Thyroid gland (tissue), 4 donors: ENCODE results near the gene RYR2. TPM values are rescaled to one million over a fixed set of nuclear protein-coding genes. Genes with fewer than 3 reads are reported as not detected.

ENCODE experiments used
- DNase-seq, 2 donors: peaks; one replicate each; pipeline ENCODE4 v3.0.0-alpha.2; 2019
- H3K27ac ChIP-seq, 3 donors: fragments of 200-600 bp; sonication (generic); 1 replicate in 2 of 3; 2 replicates in 1 of 3; pipeline ENCODE4 v1.5.1; 2016 to 2019; ENCODE audit warnings: mild to moderate bottlenecking in 1 of 3, moderate library complexity in 1 of 3
- H3K27me3 ChIP-seq: fragments of 200-600 bp; sonication (generic); one replicate; pipeline ENCODE4 v1.5.1; 2019
- H3K36me3 ChIP-seq, 2 donors: fragments of 200-600 bp; sonication (generic); one replicate each; pipeline ENCODE4 v1.5.1; 2016 to 2019
- H3K4me1 ChIP-seq, 2 donors: fragments of 200-600 bp; sonication (generic); one replicate each; pipeline ENCODE4 v1.5.1; 2017 to 2019
- H3K4me3 ChIP-seq, 3 donors: fragments of 200-600 bp; sonication (generic); replicated peaks in 1 of 3; 1 replicate in 2 of 3; 2 replicates in 1 of 3; pipeline ENCODE4 v1.5.1; 2016; ENCODE audit warnings: mild to moderate bottlenecking in 1 of 3
- H3K9me3 ChIP-seq: fragments of 200-600 bp; sonication (generic); one replicate; pipeline ENCODE4 v1.5.1; 2017
- CTCF ChIP-seq, 6 experiments: fragments of 200-600 bp in 3 of 6; fragments of 450-650 bp in 3 of 6; sonication (generic) in 3 of 6; IDR thresholded peaks; one replicate each; pipeline ENCODE4 v1.5.1; 2016 to 2019; ENCODE audit warnings: antibody characterized with exemption in 6 of 6, mild to moderate bottlenecking in 2 of 6, inconsistent platforms in 1 of 6, moderate library complexity in 1 of 6
- POLR2A ChIP-seq, 2 donors: fragments of 450-650 bp; IDR thresholded peaks; one replicate each; pipeline ENCODE4 v1.6.1; 2017; ENCODE audit warnings: antibody characterized with exemption in 2 of 2, mild to moderate bottlenecking in 2 of 2, moderate library complexity in 1 of 2
- WGBS, 2 donors: methylation state at CpG; one replicate each; pipeline ENCODE4 v1.1.5; 2017; 5-methylcytosine and 5-hydroxymethylcytosine counted together
- intact Hi-C: fragments of 100-400 bp; cut with DNase I; formaldehyde crosslinking; loops from one replicate; pipeline ENCODE4 v1.15.1; 2023
- total RNA-seq, 4 donors: library from RNA; depleted of rRNA; stranded (reverse); fragments of >200 nt; gene quantifications; one replicate each; pipeline ENCODE4 v1.2.3, GENCODE V29; 2016

Gene RYR2
- total RNA-seq, 4 donors from 2014 or later, result 6.6 to 31.8 (median 28.2) TPM

GRCh38 chr1:237749122-237749521, 707.1 kb downstream of the RYR2 start:
- intact Hi-C loops, result no loop called here

GRCh38 chr1:237751090-237751489, 709.1 kb downstream of the RYR2 start:
- WGBS, 2 donors, result 62 to 73% methylated on average over 2 of the region's 2 CpGs
- no peaks in the 10 kb centered on the region for H3K9me3 ChIP-seq
- TF ChIP-seq POLR2A (IDR thresholded peaks at IDR 0.05) (no peak), CTCF (IDR thresholded peaks at IDR 0.05) (no peak)
- H3K27ac ChIP-seq, result peak overlapping the region in 2 of 3 donors; percentile 26 to 60
- peaks cover 5 to 28% of the 10 kb centered on the region in 2 donors for H3K4me1 ChIP-seq
- H3K36me3 ChIP-seq, result no peaks in the 10 kb centered on the region
- intact Hi-C loops, result no loop called here
- peak; percentile 5 to 12 for DNase-seq
- H3K27me3 ChIP-seq, result no peaks in the 10 kb centered on the region
- H3K4me3 ChIP-seq, result no peak overlapping the region

More at GRCh38 chr1:237749122-237749521, 707.1 kb downstream of the RYR2 start:
- no peak overlapping the region for H3K4me3 ChIP-seq
- DNase-seq, result no peak
- TF ChIP-seq CTCF (IDR thresholded peaks at IDR 0.05) (no peak), POLR2A (IDR thresholded peaks at IDR 0.05) (no peak)
- no peaks in the 10 kb centered on the region for H3K36me3 ChIP-seq
- H3K27ac ChIP-seq, result no peak overlapping the region
- H3K4me1 ChIP-seq, result peaks cover 2 to 22% of the 10 kb centered on the region in 2 donors
- H3K27me3 ChIP-seq, result no peaks in the 10 kb centered on the region
- WGBS, 2 donors, result 95 to 97% methylated on average over 1 of the region's 1 CpG
- no peaks in the 10 kb centered on the region for H3K9me3 ChIP-seq

- Histone ChIP-seq H3K4me1 (peaks cover 8 to 28% of the 10 kb centered on the region in 2 donors), H3K27ac (peak overlapping the region; percentile 53 to 82 (median 60)), H3K36me3 (no peaks in the 10 kb centered on the region), H3K9me3 (no peaks in the 10 kb centered on the region), H3K27me3 (no peaks in the 10 kb centered on the region), H3K4me3 (no peak overlapping the region)
- DNase-seq, result no peak
- intact Hi-C loops, result no loop called here
- 88 to 93% methylated on average over 3 of the region's 3 CpGs for WGBS, 2 donors
- no peak for TF ChIP-seq CTCF (IDR thresholded peaks at IDR 0.05)
- no peak for TF ChIP-seq POLR2A (IDR thresholded peaks at IDR 0.05)
Measured at GRCh38 chr1:237754627-237755026, 712.6 kb downstream of the RYR2 start.

- 82 to 85% methylated on average over 12 of the region's 12 CpGs for WGBS, 2 donors
- Histone ChIP-seq H3K27me3 (no peaks in the 10 kb centered on the region), H3K4me1 (peaks cover 8 to 20% of the 10 kb centered on the region in 2 donors), H3K4me3 (no peak overlapping the region), H3K27ac (no peak overlapping the region), H3K36me3 (no peaks in the 10 kb centered on the region), H3K9me3 (no peaks in the 10 kb centered on the region)
- TF ChIP-seq CTCF (IDR thresholded peaks at IDR 0.05) (no peak), POLR2A (IDR thresholded peaks at IDR 0.05) (no peak)
- intact Hi-C loops, result no loop called here
- DNase-seq, result no peak
Measured at GRCh38 chr1:237756304-237756967, 714.5 kb downstream of the RYR2 start.

GRCh38 chr1:237759377-237759776, 717.4 kb downstream of the RYR2 start:
- H3K27ac ChIP-seq, result no peak overlapping the region
- intact Hi-C loops, result no loop called here
- TF ChIP-seq CTCF (IDR thresholded peaks at IDR 0.05) (no peak), POLR2A (IDR thresholded peaks at IDR 0.05) (no peak)
- DNase-seq, result no peak
- no peaks in the 10 kb centered on the region for H3K9me3 ChIP-seq
- no peaks in the 10 kb centered on the region for H3K27me3 ChIP-seq
- H3K4me3 ChIP-seq, result no peak overlapping the region
- peaks cover 3% of the 10 kb centered on the region in 2 donors for H3K4me1 ChIP-seq
- WGBS, 2 donors, result 76 to 78% methylated on average over 5 of the region's 5 CpGs
- H3K36me3 ChIP-seq, result no peaks in the 10 kb centered on the region
